GM12874 (cell line): ENCODE measurements around the gene SCAMP2.

ENCODE experiments used
- CTCF ChIP-seq: IDR thresholded peaks from 2 replicates; pipeline ENCODE4 v1.5.1; 2011; ENCODE audit warnings: low read depth, mild to moderate bottlenecking, control low read depth, low read length, moderate library complexity; ENCODE audit not compliant: insufficient read depth

SCAMP2 gene

GRCh38 chr15:74839526-74840395 lies 33.4 kb downstream of the SCAMP2 start:
- TF ChIP-seq CTCF = peak; percentile 41

GRCh38 chr15:74838746-74839525 lies 34.2 kb downstream of the SCAMP2 start:
- TF ChIP-seq CTCF = no peak

GRCh38 chr15:74838137-74838516 lies 35.0 kb downstream of the SCAMP2 start:
- no peak for TF ChIP-seq CTCF

GRCh38 chr15:74837482-74838136 lies 35.6 kb downstream of the SCAMP2 start:
- no peak for TF ChIP-seq CTCF

- TF ChIP-seq CTCF = no peak
Measured at GRCh38 chr15:74836846-74837245, 36.3 kb downstream of the SCAMP2 start.

GRCh38 chr15:74835312-74835823 lies 37.8 kb downstream of the SCAMP2 start:
- peak; percentile 85 for TF ChIP-seq CTCF
